Ovary (tissue), 3 donors: ENCODE measurements around the gene LRIG3.

ENCODE experiments used
- CTCF ChIP-seq, 3 donors: fragments of 450-650 bp in 2 of 3; fragments of 200-600 bp in 1 of 3; IDR thresholded peaks; one replicate each; pipeline versions ENCODE4 v1.5.1 to v1.8.0; 2016 to 2022; ENCODE audit warnings: antibody characterized with exemption in 3 of 3, mild to moderate bottlenecking in 1 of 3
- EP300 ChIP-seq: sonication (generic); formaldehyde crosslinking; IDR thresholded peaks from one replicate; pipeline ENCODE4 v1.6.1; 2017; ENCODE audit warnings: antibody characterized with exemption
- POLR2A ChIP-seq: fragments of 450-650 bp; IDR thresholded peaks from one replicate; pipeline ENCODE4 v1.6.1; 2017; ENCODE audit warnings: antibody characterized with exemption, mild to moderate bottlenecking, moderate library complexity
- donor health status: DM: no; HTN: no; CAD: no.

GRCh38 chr12:58919231-58920101, 838 bp downstream of the LRIG3 start:
- no peak for TF ChIP-seq CTCF (IDR thresholded peaks at IDR 0.05)
- peak; percentile 38 for TF ChIP-seq POLR2A
- no peak for TF ChIP-seq EP300
